IMR-90 (cell line): ENCODE data around the gene NPEPL1. TPM values are rescaled to one million over a fixed set of nuclear protein-coding genes. Genes with fewer than 3 reads are reported as not detected.
"Not testable (repeated sequence)": the region's sequence is repeated elsewhere in the genome, so short reads cannot be mapped to it uniquely, and the experiment has no call there.

ENCODE experiments used
- ATAC-seq: fragments of 200-7000 bp; cut with Tn5 transposase; 2 replicates; pipeline ENCODE4 v1.9.1; 2020; ENCODE audit warnings: low read depth, mild to moderate bottlenecking, moderate library complexity
- BruUV-seq: library from RNA; stranded (reverse); fragments of 400-500 nt; replicated peaks from 2 replicates; lab custom pipeline; 2021; lab: Mats Ljungman, UMichigan
- CTCF ChIA-PET: fragments of 300-600 bp; formaldehyde crosslinking; extraction: SDS; loops from one replicate; lab custom pipeline; 2021; ENCODE audit warnings: antibody characterized with exemption; lab: Yijun Ruan, JAX
- POLR2A ChIA-PET: fragments of 300-600 bp; sonication (Branson Sonifier 250); formaldehyde crosslinking; loops from one replicate; lab custom pipeline; 2022; ENCODE audit warnings: antibody characterized with exemption; ENCODE audit not compliant: unreplicated experiment; lab: Charles Lee
- DNase-seq: peaks from one replicate; pipeline ENCODE4 v3.0.0; 2013
- H2AFZ ChIP-seq: replicated peaks from 2 replicates; pipeline ENCODE3; 2013; ENCODE audit warnings: low read length, mild to moderate bottlenecking; ENCODE audit not compliant: poor library complexity
- H2AK5ac ChIP-seq: 2 replicates; pipeline ENCODE4 v1.6.1; 2013; ENCODE audit warnings: low read depth, low read length, inconsistent platforms
- H2AK9ac ChIP-seq: replicated peaks from 2 replicates; pipeline ENCODE3; 2013; ENCODE audit warnings: mild to moderate bottlenecking, low read depth, low read length, moderate library complexity; ENCODE audit not compliant: poor library complexity
- H2BK120ac ChIP-seq: 2 replicates; pipeline ENCODE4 v1.6.1; 2013; ENCODE audit warnings: low read depth, low read length, inconsistent platforms
- H2BK15ac ChIP-seq: 3 replicates; pipeline ENCODE4 v1.6.1; 2013; ENCODE audit warnings: low read depth, low read length, inconsistent platforms
- H2BK20ac ChIP-seq: 2 replicates; pipeline ENCODE4 v1.6.1; 2013; ENCODE audit warnings: low read depth, mild to moderate bottlenecking, inconsistent platforms, low read length, moderate library complexity
- H2BK5ac ChIP-seq: 2 replicates; pipeline ENCODE4 v1.6.1; 2013; ENCODE audit warnings: mild to moderate bottlenecking, low read depth, low read length, inconsistent platforms; ENCODE audit not compliant: poor library complexity, severe bottlenecking
- H3K14ac ChIP-seq: replicated peaks from 2 replicates; pipeline ENCODE4 v1.6.1; 2013; ENCODE audit warnings: low read depth, low read length, inconsistent platforms
- H3K18ac ChIP-seq: 2 replicates; pipeline ENCODE4 v1.6.1; 2013; ENCODE audit warnings: low read depth, low read length, control low read depth
- H3K23ac ChIP-seq: 2 replicates; pipeline ENCODE4 v1.6.1; 2013; ENCODE audit warnings: low read depth, low read length, inconsistent platforms
- H3K27ac ChIP-seq: 2 replicates; pipeline ENCODE4 v1.5.1; 2013; ENCODE audit warnings: mild to moderate bottlenecking, control low read depth, low read length; ENCODE audit not compliant: insufficient read depth
- H3K27me3 ChIP-seq: 2 replicates; pipeline ENCODE4 v1.6.1; 2013; ENCODE audit warnings: low read length; ENCODE audit not compliant: control insufficient read depth, insufficient read depth
- H3K36me3 ChIP-seq: 2 replicates; pipeline ENCODE4 v1.6.1; 2013; ENCODE audit warnings: low read length, mixed read lengths; ENCODE audit not compliant: control insufficient read depth, insufficient read depth
- H3K4ac ChIP-seq: 2 replicates; pipeline ENCODE4 v1.6.1; 2013; ENCODE audit warnings: low read depth, low read length, inconsistent platforms
- H3K4me1 ChIP-seq: 2 replicates; pipeline ENCODE4 v1.6.1; 2013; ENCODE audit warnings: low read length, mixed read lengths; ENCODE audit not compliant: control insufficient read depth, insufficient read depth
- H3K4me2 ChIP-seq: 2 replicates; pipeline ENCODE4 v1.6.1; 2013; ENCODE audit warnings: low read depth, mild to moderate bottlenecking, control low read depth, low read length, moderate library complexity
- H3K4me3 ChIP-seq: 2 replicates; pipeline ENCODE4 v1.5.1; 2013; ENCODE audit warnings: low read depth, mild to moderate bottlenecking, control low read depth, low read length, moderate library complexity; ENCODE audit not compliant: insufficient read depth
- H3K56ac ChIP-seq: 2 replicates; pipeline ENCODE4 v1.6.1; 2013; ENCODE audit warnings: low read length, inconsistent platforms; ENCODE audit not compliant: insufficient read depth; ENCODE audit errors: extremely low read depth
- H3K79me1 ChIP-seq, 2 experiments: 2 replicates each; pipeline ENCODE4 v1.6.1; 2013; ENCODE audit warnings: low read length in 2 of 2, inconsistent platforms in 1 of 2, low read depth in 1 of 2
- H3K9ac ChIP-seq: 2 replicates; pipeline ENCODE4 v1.6.1; 2013; ENCODE audit warnings: low read depth, low read length, control low read depth
- H3K9me1 ChIP-seq: 2 replicates; pipeline ENCODE4 v1.6.1; 2013; ENCODE audit warnings: low read length, inconsistent platforms; ENCODE audit not compliant: insufficient read depth
- H3K9me3 ChIP-seq: 2 replicates; pipeline ENCODE4 v1.6.1; 2013; ENCODE audit warnings: low read length; ENCODE audit not compliant: control insufficient read depth, insufficient read depth
- H4K20me1 ChIP-seq: 2 replicates; pipeline ENCODE4 v1.6.1; 2013; ENCODE audit warnings: low read length, inconsistent platforms; ENCODE audit not compliant: insufficient read depth
- H4K5ac ChIP-seq: 2 replicates; pipeline ENCODE4 v1.6.1; 2013; ENCODE audit warnings: mild to moderate bottlenecking, low read depth, low read length, control low read depth
- H4K8ac ChIP-seq, 2 experiments: 2 replicates each; pipeline ENCODE4 v1.6.1; 2013; ENCODE audit warnings: low read depth in 2 of 2, low read length in 2 of 2, control low read depth in 1 of 2, inconsistent platforms in 1 of 2
- H4K91ac ChIP-seq: 2 replicates; pipeline ENCODE4 v1.6.1; 2013; ENCODE audit warnings: low read depth, low read length, inconsistent platforms; ENCODE audit not compliant: insufficient read depth
- WGBS, 2 experiments: methylation state at CpG; one replicate each; pipeline versions ENCODE4 v1.1.5 to v1.1.7; 2013; ENCODE audit warnings: missing lambda C conversion rate in 2 of 2; ENCODE audit not compliant: insufficient read length in 1 of 2; ENCODE audit errors: extremely low coverage in 2 of 2; 5-methylcytosine and 5-hydroxymethylcytosine counted together
- dilution Hi-C: fragments of 300-500 bp; cut with HindIII; formaldehyde crosslinking; loops from one replicate; pipeline ENCODE4 v1.14.3; 2018; ENCODE audit warnings: low sequenced_read_pairs; ENCODE audit not compliant: unreplicated experiment
- in situ Hi-C: fragments of 300-500 bp; cut with MboI; formaldehyde crosslinking; loops from 3 replicates; pipeline ENCODE4 v1.14.3; 2019; ENCODE audit warnings: low sequenced_read_pairs, inconsistent platforms, mixed read lengths
- intact Hi-C: fragments of 100-400 bp; cut with micrococcal nuclease; formaldehyde crosslinking; loops from 2 replicates; pipeline ENCODE4 v1.10.0; 2022
- polyA plus RNA-seq, 3 experiments: library from polyadenylated mRNA; depleted of rRNA; stranded (reverse); fragments of >200 nt; gene quantifications; 2 replicates each; pipeline ENCODE4 v1.2.3, GENCODE V29; 2012; ENCODE audit warnings: low replicate concordance in 1 of 3
- total RNA-seq: library from RNA; depleted of rRNA; stranded (reverse); fragments of >200 nt; gene quantifications from 2 replicates; pipeline ENCODE4 v1.2.3, GENCODE V29; 2012

NPEPL1 gene
- total and polyA plus RNA-seq, 2 of the 4 experiments (the other 2 are of a cell fraction): 6.3 to 10.4 TPM

DNA sequence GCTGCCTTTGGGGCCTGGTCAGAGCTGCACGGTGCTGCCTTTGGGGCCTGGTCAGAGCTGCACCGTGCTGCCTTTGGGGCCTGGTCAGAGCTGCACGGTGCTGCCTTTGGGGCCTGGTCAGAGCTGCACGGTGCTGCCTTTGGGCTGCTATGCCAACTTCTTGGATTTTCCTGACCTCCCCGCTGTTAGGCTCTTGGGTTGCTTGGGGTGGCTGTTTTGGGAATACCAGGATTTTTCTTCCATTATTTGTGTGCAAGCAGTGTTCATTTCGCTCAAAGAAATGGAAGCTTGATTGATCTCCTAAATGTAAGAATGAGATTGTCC is 44.1 kb upstream of the NPEPL1 start:
- H3K9me1 ChIP-seq, H2AK5ac ChIP-seq, H3K27me3 ChIP-seq, in situ Hi-C loops, BruUV-seq, H2BK5ac ChIP-seq, H2BK120ac ChIP-seq, H4K8ac ChIP-seq, H2BK15ac ChIP-seq, H3K18ac ChIP-seq, H4K91ac ChIP-seq, DNase-seq, H3K4me1 ChIP-seq, H3K56ac ChIP-seq, H3K9me3 ChIP-seq, H2AK9ac ChIP-seq, H3K9ac ChIP-seq, H3K4me3 ChIP-seq, H3K36me3 ChIP-seq, H3K4ac ChIP-seq, H2AFZ ChIP-seq, dilution Hi-C loops, H4K20me1 ChIP-seq, H2BK20ac ChIP-seq, ATAC-seq, H3K14ac ChIP-seq, H4K5ac ChIP-seq, H3K23ac ChIP-seq, H3K4me2 ChIP-seq, H3K27ac ChIP-seq, intact Hi-C loops: not testable (repeated sequence)
- 100% methylated on average over 1 of the region's 6 CpGs; no CpG with 5 or more reads in 1 of the 2 experiments for WGBS, 2 experiments
- POLR2A ChIA-PET: interaction anchor here (1.1 kb wide), 1 partner anchor 7 kb away, joined by 3 read pairs; no protein-coding TSS in a partner anchor
- CTCF ChIA-PET: interaction anchor here (0.5 to 1.3 kb wide), 3 partner anchors 167 to 297 kb away, joined by 3 to 6 read pairs (median 3); no protein-coding TSS in a partner anchor
- H3K79me1 ChIP-seq: peaks cover 6 to 19% of the 10 kb centered on the region in 2 experiments; a peak in 3 of 4 replicates
